Measurements from ENCODE around the gene SERPIND1.
"Not testable (repeated sequence)": the region's sequence is repeated elsewhere in the genome, so short reads cannot be mapped to it uniquely, and the experiment has no call there.

DNA sequence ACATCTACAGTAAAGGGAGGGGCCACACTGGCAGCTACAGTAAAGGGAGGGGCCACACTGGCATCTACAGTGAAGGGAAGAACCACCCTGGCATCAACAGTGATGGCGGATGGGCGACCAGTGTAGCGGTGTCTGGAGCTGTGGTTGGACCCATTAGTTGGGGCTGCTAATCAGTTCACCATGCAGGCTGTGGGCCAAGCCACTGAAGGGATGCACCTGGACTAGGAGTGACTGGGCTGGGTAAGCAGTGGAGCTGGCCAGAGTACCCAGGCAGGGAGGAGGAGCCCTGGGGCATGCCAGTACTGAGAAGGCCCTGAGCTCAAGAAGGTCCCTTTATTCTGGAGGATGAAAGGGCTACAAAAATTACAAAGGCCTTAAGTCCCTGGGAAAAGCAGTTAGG is 37.0 kb upstream of the SERPIND1 start:
- TF ChIP-seq, protein P1, sequence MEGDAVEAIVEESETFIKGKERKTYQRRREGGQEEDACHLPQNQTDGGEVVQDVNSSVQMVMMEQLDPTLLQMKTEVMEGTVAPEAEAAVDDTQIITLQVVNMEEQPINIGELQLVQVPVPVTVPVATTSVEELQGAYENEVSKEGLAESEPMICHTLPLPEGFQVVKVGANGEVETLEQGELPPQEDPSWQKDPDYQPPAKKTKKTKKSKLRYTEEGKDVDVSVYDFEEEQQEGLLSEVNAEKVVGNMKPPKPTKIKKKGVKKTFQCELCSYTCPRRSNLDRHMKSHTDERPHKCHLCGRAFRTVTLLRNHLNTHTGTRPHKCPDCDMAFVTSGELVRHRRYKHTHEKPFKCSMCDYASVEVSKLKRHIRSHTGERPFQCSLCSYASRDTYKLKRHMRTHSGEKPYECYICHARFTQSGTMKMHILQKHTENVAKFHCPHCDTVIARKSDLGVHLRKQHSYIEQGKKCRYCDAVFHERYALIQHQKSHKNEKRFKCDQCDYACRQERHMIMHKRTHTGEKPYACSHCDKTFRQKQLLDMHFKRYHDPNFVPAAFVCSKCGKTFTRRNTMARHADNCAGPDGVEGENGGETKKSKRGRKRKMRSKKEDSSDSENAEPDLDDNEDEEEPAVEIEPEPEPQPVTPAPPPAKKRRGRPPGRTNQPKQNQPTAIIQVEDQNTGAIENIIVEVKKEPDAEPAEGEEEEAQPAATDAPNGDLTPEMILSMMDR (IDR thresholded peaks at IDR 0.05), result not testable (repeated sequence)
- not testable (repeated sequence) for TF ChIP-seq POLR2A (IDR thresholded peaks at IDR 0.05)

Data from esophagus squamous epithelium (tissue), 4 donors.